Measurements from ENCODE around the gene OPCML. TPM values are rescaled to one million over a fixed set of nuclear protein-coding genes. Genes with fewer than 3 reads are reported as not detected.

Gene OPCML
- total RNA-seq, 1 experiment from 2014 or later = 0.94 TPM

- DNase-seq = no peak
- no peak overlapping the region for H2AK5ac ChIP-seq (ENCODE audit: insufficient read length, low read length)
- no peak overlapping the region for H3K4me2 ChIP-seq (ENCODE audit: insufficient read depth, insufficient read length, low read length)
- Mint-ChIP-seq H3K36me3 (ENCODE audit: insufficient read depth in 1 of 3, low read depth in 3 of 3) (no peaks in the 10 kb centered on the region), H3K27me3 (ENCODE audit: low read depth) (no peaks in the 10 kb centered on the region), H3K9me3 (no peaks in the 10 kb centered on the region), H3K4me1 (peaks cover 7 to 9% of the 10 kb centered on the region in 2 experiments), H3K4me3 (no peak overlapping the region), H3K27ac (no peak overlapping the region)
- no peak overlapping the region for H2BK120ac ChIP-seq (ENCODE audit: low read depth, low read length, poor library complexity, severe bottlenecking)
- H4K8ac ChIP-seq (replicated peaks; ENCODE audit: insufficient read length, low read depth, low read length) = no peak overlapping the region
- no peak overlapping the region for H3K4ac ChIP-seq (ENCODE audit: low read depth, low read length)
- WGBS (ENCODE audit: extremely low coverage, insufficient read length, low lambda C conversion rate) = no CpG with 5 or more reads among the region's 6 CpGs
- no peak overlapping the region for H3K23ac ChIP-seq (ENCODE audit: insufficient read length, low read depth, low read length)
- H2BK12ac ChIP-seq (ENCODE audit: insufficient read length, low read depth, low read length) = no peak overlapping the region
- H3T11ph ChIP-seq (ENCODE audit: low read length) = no peak overlapping the region
- H3K9ac ChIP-seq (ENCODE audit: extremely low read depth, insufficient read length, low read length) = no peak overlapping the region
- H4K20me1 ChIP-seq (ENCODE audit: control insufficient read depth, insufficient read depth, insufficient read length) = no peaks in the 10 kb centered on the region
- H3K14ac ChIP-seq (ENCODE audit: insufficient read depth, low read length) = no peak overlapping the region
- no peak overlapping the region for H2BK5ac ChIP-seq (ENCODE audit: insufficient read length, low read length)
- no peak overlapping the region for H2BK20ac ChIP-seq (ENCODE audit: low read depth, low read length, poor library complexity, severe bottlenecking)
- no peak overlapping the region for H3K18ac ChIP-seq (ENCODE audit: insufficient read length, low read depth, low read length)
- no peak for TF ChIP-seq CTCF (conservative IDR thresholded peaks at IDR 0.05)
- H3K79me2 ChIP-seq (ENCODE audit: insufficient read depth, low read length) = no peaks in the 10 kb centered on the region
- no peaks in the 10 kb centered on the region for H3K9me3 ChIP-seq (ENCODE audit: control insufficient read depth, low read depth, low read length)
- H3K23me2 ChIP-seq (ENCODE audit: insufficient read length, low read depth, low read length, poor library complexity, severe bottlenecking) = no peaks in the 10 kb centered on the region
- H3K27ac ChIP-seq (ENCODE audit: insufficient read length, low read depth, low read length) = no peak overlapping the region
- no peak overlapping the region for H4K91ac ChIP-seq (ENCODE audit: insufficient read length, low read depth, low read length)
- H3K56ac ChIP-seq (ENCODE audit: insufficient read length, low read depth, low read length) = no peak overlapping the region
- no peak overlapping the region for H2AFZ ChIP-seq (ENCODE audit: low read length)
- H3K79me1 ChIP-seq (ENCODE audit: insufficient read depth, low read depth, low read length, poor library complexity, severe bottlenecking) = no peaks in the 10 kb centered on the region
- no peak overlapping the region for H4K5ac ChIP-seq (ENCODE audit: insufficient read length, low read depth, low read length)
- no peaks in the 10 kb centered on the region for H3K4me1 ChIP-seq (ENCODE audit: insufficient read depth, low read length)
- no peaks in the 10 kb centered on the region for H3K27me3 ChIP-seq (ENCODE audit: insufficient read depth, low read length)
- no peak overlapping the region for H2BK15ac ChIP-seq (ENCODE audit: low read depth, low read length)
Observed at GRCh38 chr11:133249530-133249929, 282.8 kb downstream of the OPCML start.

Measured in H9 (cell line).